ENCODE results near the gene DNAH2. TPM values are rescaled to one million over a fixed set of nuclear protein-coding genes. Genes with fewer than 3 reads are reported as not detected.

Gene DNAH2
- total RNA-seq, 1 experiment from 2014 or later, result 0.17 TPM

- POLR2A ChIA-PET, result interaction anchor here (0.9 kb wide), 1 partner anchor 10 kb away, joined by 3 read pairs; no protein-coding TSS in a partner anchor
- ATAC-seq, result no peak
- no peak for DNase-seq (ENCODE audit: low spot score)
- Mint-ChIP-seq H3K4me1 (peaks cover 8% of the 10 kb centered on the region), H3K36me3 (no peaks in the 10 kb centered on the region), H3K27me3 (ENCODE audit: low read depth) (peaks cover 16% of the 10 kb centered on the region), H3K27ac (no peak overlapping the region), H3K9me3 (no peaks in the 10 kb centered on the region), H3K4me3 (no peak overlapping the region)
- no peak for TF ChIP-seq SP1 (CRISPR knock-in tag; conservative IDR thresholded peaks at IDR 0.05)
- no peak for TF ChIP-seq TEAD1 (CRISPR knock-in tag; IDR thresholded peaks at IDR 0.05)
- TF ChIP-seq ZNF532 (CRISPR knock-in tag; IDR thresholded peaks at IDR 0.05; ENCODE audit: borderline replicate concordance), result no peak
- no peak for TF ChIP-seq ZNF416 (CRISPR knock-in tag; IDR thresholded peaks at IDR 0.05)
- no peak for TF ChIP-seq NFYB (CRISPR knock-in tag; conservative IDR thresholded peaks at IDR 0.05; ENCODE audit: low read depth)
- TF ChIP-seq OVOL2 (CRISPR knock-in tag; IDR thresholded peaks at IDR 0.05; ENCODE audit: borderline replicate concordance), result no peak
- no peak for TF ChIP-seq ZNF317 (CRISPR knock-in tag; IDR thresholded peaks at IDR 0.05; ENCODE audit: borderline replicate concordance, low read depth)
- TF ChIP-seq STAT6 (CRISPR knock-in tag; conservative IDR thresholded peaks at IDR 0.05; ENCODE audit: low read depth), result no peak
- TF ChIP-seq E2F1 (CRISPR knock-in tag; IDR thresholded peaks at IDR 0.05), result no peak
- TF ChIP-seq KAT7 (CRISPR knock-in tag; IDR thresholded peaks at IDR 0.05; ENCODE audit: borderline replicate concordance), result no peak
- CTCF ChIA-PET, result interaction anchor here (0.6 to 1.3 kb wide), 6 partner anchors 16 to 114 kb away, joined by 3 to 4 read pairs (median 3); partner anchors contain the start of gene NAA38
These were observed 101.5 kb downstream of the DNAH2 start for GRCh38 chr17:7818746-7819645.

- ATAC-seq, result no peak
- Mint-ChIP-seq H3K4me1 (peaks cover 8% of the 10 kb centered on the region), H3K9me3 (no peaks in the 10 kb centered on the region), H3K27me3 (ENCODE audit: low read depth) (peaks cover 27% of the 10 kb centered on the region), H3K36me3 (no peaks in the 10 kb centered on the region), H3K4me3 (no peak overlapping the region), H3K27ac (no peak overlapping the region)
- no peak for DNase-seq (ENCODE audit: low spot score)
- CTCF ChIA-PET, result interaction anchor here (1.0 to 1.4 kb wide), 3 partner anchors 13 to 37 kb away, joined by 3 to 4 read pairs (median 4); partner anchors contain the start of gene NAA38
- no peak for TF ChIP-seq ATF3 (CRISPR knock-in tag; conservative IDR thresholded peaks at IDR 0.05)
- no peak for TF ChIP-seq IRF1 (CRISPR knock-in tag; IDR thresholded peaks at IDR 0.05)
- no peak for TF ChIP-seq SMAD4 (CRISPR knock-in tag; IDR thresholded peaks at IDR 0.05)
- TF ChIP-seq USF1 (CRISPR knock-in tag; IDR thresholded peaks at IDR 0.05), result no peak
- TF ChIP-seq RORB (CRISPR knock-in tag; IDR thresholded peaks at IDR 0.05), result no peak
- POLR2A ChIA-PET, result no interaction called here
These were observed 102.7 kb downstream of the DNAH2 start for GRCh38 chr17:7820231-7820630.
